ENCODE measurements around the gene ZNF385B. TPM values are rescaled to one million over a fixed set of nuclear protein-coding genes. Genes with fewer than 3 reads are reported as not detected.

ZNF385B gene
- total RNA-seq, 1 experiment from 2014 or later: 9.3 TPM

DNA sequence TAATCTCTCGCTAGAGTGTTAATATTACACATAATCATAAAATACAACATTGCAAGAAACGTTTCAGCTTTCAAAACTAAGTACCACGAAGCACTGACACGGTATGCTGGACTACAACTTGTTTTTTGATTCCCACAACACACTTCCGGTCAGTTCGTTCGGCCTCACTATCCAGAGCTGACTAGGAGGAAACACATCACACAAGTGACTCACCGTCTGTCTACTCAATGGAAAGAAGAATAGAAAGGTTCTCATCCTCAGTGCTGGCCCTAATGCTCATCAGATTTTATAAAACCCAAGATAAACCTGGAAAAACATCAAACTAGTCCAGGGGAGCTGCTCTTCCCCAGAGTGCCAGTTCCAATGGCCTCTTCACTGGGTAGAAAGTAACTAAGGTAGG, 42.9 kb downstream of the ZNF385B start:
- Histone ChIP-seq H3K9me2 (ENCODE audit: insufficient read depth) (no peaks in the 10 kb centered on the region), H3K9ac (ENCODE audit: low read length) (no peak overlapping the region), H3K36me3 (ENCODE audit: control insufficient read depth in 1 of 2, insufficient read depth in 2 of 2, low read length in 2 of 2) (no peaks in the 10 kb centered on the region), H3K4me1 (ENCODE audit: control insufficient read depth in 1 of 2, insufficient read depth in 2 of 2, low read length in 2 of 2) (peaks cover 4 to 15% of the 10 kb centered on the region in 2 experiments; a peak in 3 of 4 replicates), H2AFZ (ENCODE audit: low read depth, low read length, poor library complexity, severe bottlenecking) (no peak overlapping the region), H3K79me2 (ENCODE audit: insufficient read depth, low read length) (no peaks in the 10 kb centered on the region), H3K4me3 (replicated peaks in 1 of 2; ENCODE audit: low read depth in 1 of 2, low read length in 2 of 2) (no peak overlapping the region), H4K20me1 (ENCODE audit: insufficient read depth) (no peaks in the 10 kb centered on the region), H3K27me3 (ENCODE audit: insufficient read depth, low read length) (no peaks in the 10 kb centered on the region), H3K9me3 (ENCODE audit: control insufficient read depth in 1 of 2, insufficient read depth in 1 of 2, low read depth in 1 of 2, low read length in 2 of 2) (no peaks in the 10 kb centered on the region), H3K4me2 (ENCODE audit: low read length) (no peak overlapping the region), H3K27ac (ENCODE audit: low read depth, low read length) (no peak overlapping the region)
- intact Hi-C loops (cut with micrococcal nuclease): no loop called here
- ChIA-PET CTCF (no interaction called here), POLR2A (no interaction called here), RAD21 (ENCODE audit: low non-redundant PET in 1 of 2, low total read pairs in 2 of 2, uncharacterized antibody in 2 of 2, unreplicated experiment in 2 of 2) (no interaction called here)
- no peak for TF ChIP-seq POLR2A (IDR thresholded peaks at IDR 0.05; ENCODE audit: borderline replicate concordance, extremely low read depth, insufficient read depth, insufficient read length)
- peak; percentile 34; the same call in 1 of the 2 replicates for TF ChIP-seq FOSL1 (IDR thresholded peaks at IDR 0.05; ENCODE audit: low read depth)
- peak; percentile 7; the same call in 1 of the 2 replicates for TF ChIP-seq JUND (IDR thresholded peaks at IDR 0.05)
- no peak for TF ChIP-seq ZNF274 (IDR thresholded peaks at IDR 0.05; ENCODE audit: low read depth, low read length)
- no peak for DNase-seq (ENCODE audit: low read depth, low spot score)
- BruUV-seq (replicated peaks): no TSS peak
- ATAC-seq: 0 out of 2 replicates have a peak, but pooled peaks have one; percentile 34

DNA sequence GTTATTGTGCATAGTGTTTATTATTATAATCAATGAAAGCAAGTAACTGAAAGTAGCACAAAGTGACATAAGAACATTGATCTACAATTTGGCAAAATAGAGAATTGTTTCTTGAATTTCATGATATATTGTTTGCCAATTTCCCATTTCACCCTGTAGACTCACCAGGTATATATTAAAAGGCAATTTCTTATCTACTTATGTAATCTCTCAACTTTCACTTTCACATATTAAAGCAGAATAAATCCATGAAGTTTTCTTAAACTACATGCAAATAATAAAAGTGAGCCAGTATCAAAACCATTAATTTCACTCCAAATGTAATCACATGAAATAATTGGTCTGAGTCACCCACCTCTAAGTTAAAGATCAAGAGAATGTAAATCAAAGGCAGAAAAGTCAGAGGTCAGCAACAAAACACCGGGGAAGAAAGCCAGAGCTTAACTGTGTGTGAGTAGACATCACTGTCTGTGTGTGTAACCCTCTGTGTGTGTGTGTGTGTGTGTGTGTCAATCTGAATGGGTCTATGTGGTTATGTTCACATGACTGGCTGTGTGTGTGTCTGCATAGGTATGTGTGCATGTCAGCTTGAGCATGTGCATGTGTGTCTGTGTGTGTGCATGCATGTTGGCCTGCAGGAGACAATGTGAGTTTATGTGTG, 44.1 kb downstream of the ZNF385B start:
- intact Hi-C loops (cut with micrococcal nuclease): no loop called here
- DNase-seq (ENCODE audit: low read depth, low spot score) (peak; percentile 13), ATAC-seq (peak; percentile 69)
- ChIA-PET CTCF (no interaction called here), RAD21 (ENCODE audit: low non-redundant PET in 1 of 2, low total read pairs in 2 of 2, uncharacterized antibody in 2 of 2, unreplicated experiment in 2 of 2) (no interaction called here), POLR2A (no interaction called here)
- no peak overlapping the region for H3K9ac ChIP-seq (ENCODE audit: low read length)
- no peaks in the 10 kb centered on the region for H3K27me3 ChIP-seq (ENCODE audit: insufficient read depth, low read length)
- no peaks in the 10 kb centered on the region for H3K36me3 ChIP-seq (ENCODE audit: control insufficient read depth in 1 of 2, insufficient read depth in 2 of 2, low read length in 2 of 2)
- no TSS peak for BruUV-seq (replicated peaks)
- H3K9me2 ChIP-seq (ENCODE audit: insufficient read depth): no peaks in the 10 kb centered on the region
- no peaks in the 10 kb centered on the region for H3K79me2 ChIP-seq (ENCODE audit: insufficient read depth, low read length)
- TF ChIP-seq CBX3 (IDR thresholded peaks at IDR 0.05; ENCODE audit: low read depth): no peak
- TF ChIP-seq POLR2A (IDR thresholded peaks at IDR 0.05; ENCODE audit: borderline replicate concordance, extremely low read depth, insufficient read depth, insufficient read length): no peak
- no peak for TF ChIP-seq ELF1 (IDR thresholded peaks at IDR 0.05; ENCODE audit: borderline replicate concordance, low read depth)
- TF ChIP-seq, protein P1, sequence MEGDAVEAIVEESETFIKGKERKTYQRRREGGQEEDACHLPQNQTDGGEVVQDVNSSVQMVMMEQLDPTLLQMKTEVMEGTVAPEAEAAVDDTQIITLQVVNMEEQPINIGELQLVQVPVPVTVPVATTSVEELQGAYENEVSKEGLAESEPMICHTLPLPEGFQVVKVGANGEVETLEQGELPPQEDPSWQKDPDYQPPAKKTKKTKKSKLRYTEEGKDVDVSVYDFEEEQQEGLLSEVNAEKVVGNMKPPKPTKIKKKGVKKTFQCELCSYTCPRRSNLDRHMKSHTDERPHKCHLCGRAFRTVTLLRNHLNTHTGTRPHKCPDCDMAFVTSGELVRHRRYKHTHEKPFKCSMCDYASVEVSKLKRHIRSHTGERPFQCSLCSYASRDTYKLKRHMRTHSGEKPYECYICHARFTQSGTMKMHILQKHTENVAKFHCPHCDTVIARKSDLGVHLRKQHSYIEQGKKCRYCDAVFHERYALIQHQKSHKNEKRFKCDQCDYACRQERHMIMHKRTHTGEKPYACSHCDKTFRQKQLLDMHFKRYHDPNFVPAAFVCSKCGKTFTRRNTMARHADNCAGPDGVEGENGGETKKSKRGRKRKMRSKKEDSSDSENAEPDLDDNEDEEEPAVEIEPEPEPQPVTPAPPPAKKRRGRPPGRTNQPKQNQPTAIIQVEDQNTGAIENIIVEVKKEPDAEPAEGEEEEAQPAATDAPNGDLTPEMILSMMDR (IDR thresholded peaks at IDR 0.05 in 2 of 3, conservative IDR thresholded peaks at IDR 0.05 in 1 of 3; ENCODE audit: borderline replicate concordance in 1 of 3, insufficient read depth in 1 of 3, low read depth in 2 of 3, low read length in 2 of 3): no peak
- peak; percentile 88 for TF ChIP-seq TCF7L2 (IDR thresholded peaks at IDR 0.05; ENCODE audit: borderline replicate concordance, extremely low read depth, insufficient read depth, insufficient read length)
- no peak for TF ChIP-seq EGR1 (IDR thresholded peaks at IDR 0.05; ENCODE audit: low read depth)
- H3K4me1 ChIP-seq (ENCODE audit: control insufficient read depth in 1 of 2, insufficient read depth in 2 of 2, low read length in 2 of 2): peaks cover 4 to 15% of the 10 kb centered on the region in 2 experiments; a peak in 3 of 4 replicates
- peak overlapping the region; percentile 36 for H3K4me2 ChIP-seq (ENCODE audit: low read length)
- H2AFZ ChIP-seq (ENCODE audit: low read depth, low read length, poor library complexity, severe bottlenecking): no peak overlapping the region
- H3K4me3 ChIP-seq (replicated peaks in 1 of 2; ENCODE audit: low read depth in 1 of 2, low read length in 2 of 2): no peak overlapping the region
- H3K9me3 ChIP-seq (ENCODE audit: control insufficient read depth in 1 of 2, insufficient read depth in 1 of 2, low read depth in 1 of 2, low read length in 2 of 2): no peaks in the 10 kb centered on the region; a peak in 1 of 4 replicates
- no peaks in the 10 kb centered on the region for H4K20me1 ChIP-seq (ENCODE audit: insufficient read depth)
- no peak overlapping the region for H3K27ac ChIP-seq (ENCODE audit: low read depth, low read length)

All from HCT116 (cell line).